HepG2 (cell line): ENCODE measurements around the gene CCDC88B. TPM values are rescaled to one million over a fixed set of nuclear protein-coding genes. Genes with fewer than 3 reads are reported as not detected.
A peak's percentile ranks its signal among the peaks of the same experiment; 100 is the strongest.

Experiments used
- ATM ChIP-seq: fragments of 450-650 bp; IDR thresholded peaks from 2 replicates; pipeline ENCODE4 v1.7.1; 2017; ENCODE audit warnings: mild to moderate bottlenecking, borderline replicate concordance
- ETV6 ChIP-seq: sonication (generic); formaldehyde crosslinking; conservative IDR thresholded peaks from 2 replicates; pipeline ENCODE4 v1.4.0; 2020; ENCODE audit warnings: missing genetic modification reagents
- FOXA1 ChIP-seq, 2 experiments: fragments of 450-650 bp in 1 of 2; sonication (generic) in 1 of 2; formaldehyde crosslinking in 1 of 2; IDR thresholded peaks; 2 replicates each; pipeline versions ENCODE4 v1.4.0 to v1.6.1; 2016 to 2020; ENCODE audit warnings: missing genetic modification reagents in 1 of 2
- FOXO1 ChIP-seq: sonication (generic); formaldehyde crosslinking; IDR thresholded peaks from 2 replicates; pipeline ENCODE4 v1.4.0; 2020; ENCODE audit warnings: missing genetic modification reagents
- HNRNPK ChIP-seq: fragments of 200-400 bp; formaldehyde crosslinking; IDR thresholded peaks from 2 replicates; pipeline ENCODE4 v1.6.1; 2018; ENCODE audit warnings: low read length, low read depth, moderate library complexity, mild to moderate bottlenecking; ENCODE audit not compliant: poor library complexity, severe bottlenecking
- NFIC ChIP-seq: IDR thresholded peaks from 2 replicates; pipeline ENCODE4 v1.6.1; 2012; ENCODE audit warnings: mild to moderate bottlenecking, low read length, inconsistent platforms
- NFKB2 ChIP-seq: sonication (generic); formaldehyde crosslinking; IDR thresholded peaks from 2 replicates; pipeline ENCODE4 v1.4.0; 2020; ENCODE audit warnings: missing genetic modification reagents, borderline replicate concordance
- NR2C2 ChIP-seq: sonication (generic); formaldehyde crosslinking; IDR thresholded peaks from 2 replicates; pipeline ENCODE4 v1.4.0; 2020; ENCODE audit warnings: missing genetic modification reagents, mild to moderate bottlenecking, moderate library complexity, borderline replicate concordance
- PRPF4 ChIP-seq: fragments of 200-400 bp; formaldehyde crosslinking; IDR thresholded peaks from 2 replicates; pipeline ENCODE4 v1.6.1; 2016; ENCODE audit warnings: low read length, low read depth; ENCODE audit not compliant: poor library complexity, severe bottlenecking
- RXRB ChIP-seq: IDR thresholded peaks from 2 replicates; pipeline ENCODE4 v1.6.1; 2016; ENCODE audit warnings: borderline replicate concordance, missing genetic modification reagents, missing compliant biosample characterization
- SRSF1 ChIP-seq: fragments of 200-400 bp; formaldehyde crosslinking; optimal IDR thresholded peaks from 2 replicates; pipeline ENCODE3; 2017; ENCODE audit warnings: mild to moderate bottlenecking, low read depth, low read length, moderate library complexity
- TP53 ChIP-seq: sonication (generic); formaldehyde crosslinking; conservative IDR thresholded peaks from 2 replicates; pipeline ENCODE4 v1.4.0; 2020; ENCODE audit warnings: missing genetic modification reagents
- ZEB1 ChIP-seq: IDR thresholded peaks from 2 replicates; pipeline ENCODE4 v1.6.1; 2012; ENCODE audit warnings: mild to moderate bottlenecking, low read depth, inconsistent platforms; ENCODE audit not compliant: insufficient replicate concordance
- ZNF343 ChIP-seq: sonication (generic); formaldehyde crosslinking; IDR thresholded peaks from 2 replicates; pipeline ENCODE4 v1.4.0; 2020; ENCODE audit warnings: mild to moderate bottlenecking, missing genetic modification reagents
- ZNF460 ChIP-seq: sonication (generic); formaldehyde crosslinking; IDR thresholded peaks from 2 replicates; pipeline ENCODE4 v1.5.1; 2020; ENCODE audit warnings: missing genetic modification reagents, mild to moderate bottlenecking, borderline replicate concordance
- ZSCAN30 ChIP-seq: sonication (generic); formaldehyde crosslinking; IDR thresholded peaks from 2 replicates; pipeline ENCODE4 v1.5.0; 2020; ENCODE audit warnings: mild to moderate bottlenecking, missing genetic modification reagents
- ZSCAN31 ChIP-seq: sonication (generic); formaldehyde crosslinking; IDR thresholded peaks from 2 replicates; pipeline ENCODE4 v1.5.0; 2020; ENCODE audit warnings: low read depth, mild to moderate bottlenecking, missing genetic modification reagents
- polyA plus RNA-seq, 8 experiments: library from polyadenylated mRNA; depleted of rRNA in 3 of 8; stranded (reverse) in 7 of 8; unstranded in 1 of 8; fragments of >200 nt; fragmentation: Illumina TruSeq in 4 of 8; extraction: Trizol in 4 of 8; gene quantifications; 2 replicates each; pipeline versions ENCODE4 v1.2.1 to v1.2.3, GENCODE V29; 2011 to 2016; ENCODE audit warnings: low read depth in 4 of 8, missing spikeins in 1 of 8, mixed read lengths in 1 of 8; ENCODE audit not compliant: insufficient read depth in 1 of 8
- total RNA-seq, 5 experiments: library from RNA; depleted of rRNA; stranded (reverse); fragments of >200 nt; fragmentation: Illumina TruSeq; extraction: Trizol; gene quantifications; 2 replicates each; pipeline ENCODE4 v1.2.3, GENCODE V29; 2016; ENCODE audit warnings: low read depth in 1 of 5
- TF ChIP-seq, protein P1 (sequence below): IDR thresholded peaks from 2 replicates; pipeline ENCODE4 v1.6.1; 2016; ENCODE audit warnings: missing compliant biosample characterization, missing genetic modification reagents, borderline replicate concordance
- TF ChIP-seq, protein P2 (sequence below): sonication (generic); formaldehyde crosslinking; IDR thresholded peaks from 2 replicates; pipeline ENCODE4 v1.4.0; 2020; ENCODE audit warnings: missing genetic modification reagents, borderline replicate concordance
- TF ChIP-seq, protein P3 (sequence below): sonication (generic); formaldehyde crosslinking; IDR thresholded peaks from one replicate; pipeline ENCODE4 v1.5.1; 2020; ENCODE audit warnings: mild to moderate bottlenecking, missing genetic modification reagents; ENCODE audit errors: not compliant biosample characterization

CCDC88B gene
- total and polyA plus RNA-seq, 2 of the 13 experiments (the other 11 are each of a cell fraction or from before 2014, with no cell fraction given), result 3.6 to 4.8 TPM

DNA sequence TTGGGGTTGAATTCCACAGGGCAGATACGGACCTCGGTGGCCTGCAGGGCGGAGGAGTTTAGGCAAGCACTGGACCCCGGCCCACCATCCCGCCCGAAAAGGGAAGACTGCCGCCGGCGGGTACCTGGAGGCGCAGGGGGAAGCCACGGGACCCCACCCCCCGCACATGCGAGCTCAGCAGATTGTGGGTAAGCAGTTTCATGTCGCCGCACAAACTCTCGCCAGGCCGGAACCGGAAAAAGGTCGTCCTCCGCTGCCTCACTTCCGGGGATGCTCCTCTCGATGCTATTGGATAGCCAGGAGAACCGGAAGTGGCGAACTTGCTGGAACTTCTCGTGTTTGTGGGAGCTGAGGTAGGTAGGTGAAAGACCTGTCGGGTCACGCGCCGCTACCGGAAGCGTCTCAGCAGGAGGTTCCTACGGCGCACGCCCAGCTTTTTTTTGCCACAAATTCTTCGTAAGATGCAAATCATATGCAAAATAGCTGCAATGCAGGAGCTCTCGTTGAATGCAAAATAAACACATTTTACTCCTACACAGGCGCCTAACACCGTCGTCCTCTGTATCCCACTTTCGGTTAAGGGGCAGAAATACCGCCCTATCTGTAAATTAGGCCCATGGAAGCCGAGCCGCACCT lies 22.6 kb upstream of the CCDC88B start, which contains the start of gene TRMT112 (continued):
- TF ChIP-seq, protein P1, sequence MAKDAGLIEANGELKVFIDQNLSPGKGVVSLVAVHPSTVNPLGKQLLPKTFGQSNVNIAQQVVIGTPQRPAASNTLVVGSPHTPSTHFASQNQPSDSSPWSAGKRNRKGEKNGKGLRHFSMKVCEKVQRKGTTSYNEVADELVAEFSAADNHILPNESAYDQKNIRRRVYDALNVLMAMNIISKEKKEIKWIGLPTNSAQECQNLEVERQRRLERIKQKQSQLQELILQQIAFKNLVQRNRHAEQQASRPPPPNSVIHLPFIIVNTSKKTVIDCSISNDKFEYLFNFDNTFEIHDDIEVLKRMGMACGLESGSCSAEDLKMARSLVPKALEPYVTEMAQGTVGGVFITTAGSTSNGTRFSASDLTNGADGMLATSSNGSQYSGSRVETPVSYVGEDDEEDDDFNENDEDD, result peak; percentile 37; the same call in 1 of the 2 replicates
- TF ChIP-seq ZSCAN31 (CRISPR knock-in tag) (peak; percentile 82), RXRB (CRISPR knock-in tag) (peak; percentile 52), ATM (no peak), PRPF4 (no peak), NFKB2 (CRISPR knock-in tag) (no peak), ZSCAN30 (no peak), NR2C2 (CRISPR knock-in tag) (peak; percentile 86), NFIC (no peak), FOXO1 (no peak), ZEB1 (no peak), ZNF460 (no peak), TP53 (CRISPR knock-in tag) (no peak; the same call in 1 of the 2 replicates), HNRNPK (no peak), FOXA1 (IDR thresholded peaks at IDR 0.05) (no peak), FOXA1 (CRISPR knock-in tag; IDR thresholded peaks at IDR 0.05) (no peak), SRSF1 (no peak), ZNF343 (CRISPR knock-in tag) (no peak), ETV6 (CRISPR knock-in tag) (no peak)
- TF ChIP-seq, protein P2, sequence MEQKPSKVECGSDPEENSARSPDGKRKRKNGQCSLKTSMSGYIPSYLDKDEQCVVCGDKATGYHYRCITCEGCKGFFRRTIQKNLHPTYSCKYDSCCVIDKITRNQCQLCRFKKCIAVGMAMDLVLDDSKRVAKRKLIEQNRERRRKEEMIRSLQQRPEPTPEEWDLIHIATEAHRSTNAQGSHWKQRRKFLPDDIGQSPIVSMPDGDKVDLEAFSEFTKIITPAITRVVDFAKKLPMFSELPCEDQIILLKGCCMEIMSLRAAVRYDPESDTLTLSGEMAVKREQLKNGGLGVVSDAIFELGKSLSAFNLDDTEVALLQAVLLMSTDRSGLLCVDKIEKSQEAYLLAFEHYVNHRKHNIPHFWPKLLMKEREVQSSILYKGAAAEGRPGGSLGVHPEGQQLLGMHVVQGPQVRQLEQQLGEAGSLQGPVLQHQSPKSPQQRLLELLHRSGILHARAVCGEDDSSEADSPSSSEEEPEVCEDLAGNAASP (CRISPR knock-in tag), result no peak
- TF ChIP-seq, protein P3, sequence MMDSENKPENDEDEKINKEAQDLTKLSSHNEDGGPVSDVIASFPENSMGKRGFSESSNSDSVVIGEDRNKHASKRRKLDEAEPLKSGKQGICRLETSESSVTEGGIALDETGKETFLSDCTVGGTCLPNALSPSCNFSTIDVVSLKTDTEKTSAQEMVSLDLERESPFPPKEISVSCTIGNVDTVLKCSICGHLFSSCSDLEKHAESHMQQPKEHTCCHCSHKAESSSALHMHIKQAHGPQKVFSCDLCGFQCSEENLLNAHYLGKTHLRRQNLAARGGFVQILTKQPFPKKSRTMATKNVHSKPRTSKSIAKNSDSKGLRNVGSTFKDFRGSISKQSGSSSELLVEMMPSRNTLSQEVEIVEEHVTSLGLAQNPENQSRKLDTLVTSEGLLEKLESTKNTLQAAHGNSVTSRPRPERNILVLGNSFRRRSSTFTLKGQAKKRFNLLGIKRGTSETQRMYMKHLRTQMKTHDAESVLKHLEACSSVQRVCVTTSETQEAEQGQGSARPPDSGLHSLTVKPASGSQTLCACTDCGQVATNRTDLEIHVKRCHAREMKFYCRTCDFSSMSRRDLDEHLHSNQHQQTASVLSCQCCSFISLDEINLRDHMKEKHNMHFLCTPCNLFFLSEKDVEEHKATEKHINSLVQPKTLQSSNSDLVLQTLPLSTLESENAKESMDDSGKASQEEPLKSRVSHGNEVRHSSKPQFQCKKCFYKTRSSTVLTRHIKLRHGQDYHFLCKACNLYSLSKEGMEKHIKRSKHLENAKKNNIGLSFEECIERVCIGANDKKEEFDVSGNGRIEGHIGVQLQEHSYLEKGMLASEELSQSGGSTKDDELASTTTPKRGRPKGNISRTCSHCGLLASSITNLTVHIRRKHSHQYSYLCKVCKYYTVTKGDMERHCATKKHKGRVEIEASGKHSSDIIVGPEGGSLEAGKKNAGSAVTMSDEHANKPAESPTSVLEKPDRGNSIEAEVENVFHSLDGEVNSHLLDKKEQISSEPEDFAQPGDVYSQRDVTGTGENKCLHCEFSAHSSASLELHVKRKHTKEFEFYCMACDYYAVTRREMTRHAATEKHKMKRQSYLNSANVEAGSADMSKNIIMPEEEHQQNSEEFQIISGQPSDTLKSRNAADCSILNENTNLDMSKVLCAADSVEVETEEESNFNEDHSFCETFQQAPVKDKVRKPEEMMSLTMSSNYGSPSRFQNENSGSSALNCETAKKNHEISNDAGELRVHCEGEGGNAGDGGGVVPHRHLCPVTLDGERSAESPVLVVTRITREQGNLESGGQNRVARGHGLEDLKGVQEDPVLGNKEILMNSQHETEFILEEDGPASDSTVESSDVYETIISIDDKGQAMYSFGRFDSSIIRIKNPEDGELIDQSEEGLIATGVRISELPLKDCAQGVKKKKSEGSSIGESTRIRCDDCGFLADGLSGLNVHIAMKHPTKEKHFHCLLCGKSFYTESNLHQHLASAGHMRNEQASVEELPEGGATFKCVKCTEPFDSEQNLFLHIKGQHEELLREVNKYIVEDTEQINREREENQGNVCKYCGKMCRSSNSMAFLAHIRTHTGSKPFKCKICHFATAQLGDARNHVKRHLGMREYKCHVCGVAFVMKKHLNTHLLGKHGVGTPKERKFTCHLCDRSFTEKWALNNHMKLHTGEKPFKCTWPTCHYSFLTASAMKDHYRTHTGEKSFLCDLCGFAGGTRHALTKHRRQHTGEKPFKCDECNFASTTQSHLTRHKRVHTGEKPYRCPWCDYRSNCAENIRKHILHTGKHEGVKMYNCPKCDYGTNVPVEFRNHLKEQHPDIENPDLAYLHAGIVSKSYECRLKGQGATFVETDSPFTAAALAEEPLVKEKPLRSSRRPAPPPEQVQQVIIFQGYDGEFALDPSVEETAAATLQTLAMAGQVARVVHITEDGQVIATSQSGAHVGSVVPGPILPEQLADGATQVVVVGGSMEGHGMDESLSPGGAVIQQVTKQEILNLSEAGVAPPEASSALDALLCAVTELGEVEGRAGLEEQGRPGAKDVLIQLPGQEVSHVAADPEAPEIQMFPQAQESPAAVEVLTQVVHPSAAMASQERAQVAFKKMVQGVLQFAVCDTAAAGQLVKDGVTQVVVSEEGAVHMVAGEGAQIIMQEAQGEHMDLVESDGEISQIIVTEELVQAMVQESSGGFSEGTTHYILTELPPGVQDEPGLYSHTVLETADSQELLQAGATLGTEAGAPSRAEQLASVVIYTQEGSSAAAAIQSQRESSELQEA (CRISPR knock-in tag), result no peak
